IMR-90 (cell line): ENCODE results near the gene ADCY5.

Source experiments
- BHLHE40 ChIP-seq: fragments of 150-350 bp; IDR thresholded peaks from 2 replicates; pipeline ENCODE4 v1.6.1; 2016; ENCODE audit warnings: mild to moderate bottlenecking, low read depth, low read length
- POLR2A ChIP-seq: IDR thresholded peaks from 2 replicates; pipeline ENCODE4 v1.6.1; 2012; ENCODE audit warnings: mild to moderate bottlenecking, low read depth, low read length
- TF ChIP-seq, protein P1 (sequence below): conservative IDR thresholded peaks from 2 replicates; pipeline ENCODE4 v1.5.1; 2012; ENCODE audit warnings: mild to moderate bottlenecking, low read depth, low read length, improper control_type of control experiment

DNA sequence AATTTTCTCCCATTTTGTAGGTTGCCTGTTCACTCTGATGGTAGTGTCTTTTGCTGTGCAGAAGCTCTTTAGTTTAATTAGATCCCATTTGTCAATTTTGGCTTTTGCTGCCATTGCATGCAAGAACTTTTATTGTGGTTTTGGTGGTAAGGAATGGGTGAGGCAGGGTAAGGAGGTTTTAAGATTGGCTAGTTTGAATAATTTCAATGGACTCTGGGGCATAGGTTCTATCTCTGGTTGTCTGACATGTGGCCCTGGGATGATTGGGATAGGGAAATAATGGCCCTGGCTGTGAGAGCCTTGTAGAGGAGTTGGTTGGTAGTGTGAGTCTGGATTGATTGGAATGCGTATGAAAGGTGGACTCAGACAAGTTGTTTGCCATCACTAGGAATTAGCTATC lies 209.1 kb downstream of the ADCY5 start:
- TF ChIP-seq, protein P1, sequence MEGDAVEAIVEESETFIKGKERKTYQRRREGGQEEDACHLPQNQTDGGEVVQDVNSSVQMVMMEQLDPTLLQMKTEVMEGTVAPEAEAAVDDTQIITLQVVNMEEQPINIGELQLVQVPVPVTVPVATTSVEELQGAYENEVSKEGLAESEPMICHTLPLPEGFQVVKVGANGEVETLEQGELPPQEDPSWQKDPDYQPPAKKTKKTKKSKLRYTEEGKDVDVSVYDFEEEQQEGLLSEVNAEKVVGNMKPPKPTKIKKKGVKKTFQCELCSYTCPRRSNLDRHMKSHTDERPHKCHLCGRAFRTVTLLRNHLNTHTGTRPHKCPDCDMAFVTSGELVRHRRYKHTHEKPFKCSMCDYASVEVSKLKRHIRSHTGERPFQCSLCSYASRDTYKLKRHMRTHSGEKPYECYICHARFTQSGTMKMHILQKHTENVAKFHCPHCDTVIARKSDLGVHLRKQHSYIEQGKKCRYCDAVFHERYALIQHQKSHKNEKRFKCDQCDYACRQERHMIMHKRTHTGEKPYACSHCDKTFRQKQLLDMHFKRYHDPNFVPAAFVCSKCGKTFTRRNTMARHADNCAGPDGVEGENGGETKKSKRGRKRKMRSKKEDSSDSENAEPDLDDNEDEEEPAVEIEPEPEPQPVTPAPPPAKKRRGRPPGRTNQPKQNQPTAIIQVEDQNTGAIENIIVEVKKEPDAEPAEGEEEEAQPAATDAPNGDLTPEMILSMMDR, result no peak
- TF ChIP-seq BHLHE40 (no peak), POLR2A (no peak)
